Stromal cell of bone marrow (primary cell): ENCODE results near the gene PTPRK.

Experiments
- DNase-seq: peaks from one replicate; pipeline ENCODE4 v3.0.0-alpha.2; 2012; ENCODE audit warnings: low read depth

PTPRK gene

GRCh38 chr6:128138694-128139093, 381.7 kb downstream of the PTPRK start:
- no peak for DNase-seq

- no peak for DNase-seq
These were observed 385.1 kb downstream of the PTPRK start for GRCh38 chr6:128135325-128135724.

GRCh38 chr6:128131566-128131965, 388.8 kb downstream of the PTPRK start:
- DNase-seq = no peak

GRCh38 chr6:128131036-128131435, 389.4 kb downstream of the PTPRK start:
- DNase-seq = no peak

- no peak for DNase-seq
These were observed 390.7 kb downstream of the PTPRK start for GRCh38 chr6:128129679-128130078.

GRCh38 chr6:128127650-128128049, 392.7 kb downstream of the PTPRK start:
- no peak for DNase-seq

GRCh38 chr6:128124713-128125112, 395.7 kb downstream of the PTPRK start:
- no peak for DNase-seq

- DNase-seq = no peak
These were observed 398.8 kb downstream of the PTPRK start for GRCh38 chr6:128121610-128122009.

GRCh38 chr6:128121190-128121589, 399.2 kb downstream of the PTPRK start:
- DNase-seq = no peak

GRCh38 chr6:128118401-128118800, 402.0 kb downstream of the PTPRK start:
- DNase-seq = no peak

GRCh38 chr6:128117916-128118315, 402.5 kb downstream of the PTPRK start:
- no peak for DNase-seq

GRCh38 chr6:128114164-128114563, 406.2 kb downstream of the PTPRK start:
- DNase-seq = no peak

- no peak for DNase-seq
These were observed 407.9 kb downstream of the PTPRK start for GRCh38 chr6:128112494-128112893.

- DNase-seq = peak; percentile 15
These were observed 409.3 kb downstream of the PTPRK start for GRCh38 chr6:128111096-128111495.

GRCh38 chr6:128107682-128108081, 412.7 kb downstream of the PTPRK start:
- DNase-seq = no peak

GRCh38 chr6:128099571-128100197, 420.7 kb downstream of the PTPRK start:
- no peak for DNase-seq

- DNase-seq = no peak
These were observed 422.3 kb downstream of the PTPRK start for GRCh38 chr6:128098000-128098581.

- DNase-seq = no peak
These were observed 423.4 kb downstream of the PTPRK start for GRCh38 chr6:128097009-128097408.

GRCh38 chr6:128095362-128095761, 425.0 kb downstream of the PTPRK start:
- DNase-seq = no peak

GRCh38 chr6:128079021-128079420, 441.4 kb downstream of the PTPRK start:
- no peak for DNase-seq

- DNase-seq = no peak
These were observed 442.1 kb downstream of the PTPRK start for GRCh38 chr6:128078276-128078675.

- no peak for DNase-seq
These were observed 443.6 kb downstream of the PTPRK start for GRCh38 chr6:128076843-128077242.

GRCh38 chr6:128074567-128074966, 445.8 kb downstream of the PTPRK start:
- no peak for DNase-seq

- DNase-seq = no peak
These were observed 447.0 kb downstream of the PTPRK start for GRCh38 chr6:128073389-128073788.
